ENCODE measurements around the gene CAMK1G. TPM values are rescaled to one million over a fixed set of nuclear protein-coding genes. Genes with fewer than 3 reads are reported as not detected.

CAMK1G gene
- total RNA-seq, 1 experiment from 2014 or later: not detected

GRCh38 chr1:209612646-209613399 is 29.3 kb downstream of the CAMK1G start:
- intact Hi-C loops (cut with micrococcal nuclease; ENCODE audit: unreplicated experiment): no loop called here
- Histone ChIP-seq H3K27me3 (ENCODE audit: insufficient read depth, low read depth) (no peaks in the 10 kb centered on the region), H3K4me2 (no peak overlapping the region), H3K4me3 (no peak overlapping the region), H3K9me2 (ENCODE audit: insufficient read depth) (no peaks in the 10 kb centered on the region), H2AFZ (no peak overlapping the region), H3K79me2 (ENCODE audit: low read depth) (no peaks in the 10 kb centered on the region), H4K20me1 (ENCODE audit: insufficient read depth) (no peaks in the 10 kb centered on the region), H3K4me1 (replicated peaks; ENCODE audit: insufficient read depth) (0 out of 2 replicates have a peak, but pooled peaks cover under 1% of the 10 kb centered on the region), H3K27ac (no peak overlapping the region), H3K36me3 (ENCODE audit: low read depth) (peaks cover 16% of the 10 kb centered on the region), H3F3A (ENCODE audit: insufficient read depth, low read depth) (no peaks in the 10 kb centered on the region; the same call in 1 of the 2 replicates), H3K9me3 (ENCODE audit: insufficient read depth, low read depth) (no peaks in the 10 kb centered on the region)
- ChIA-PET POLR2A (ENCODE audit: unreplicated experiment) (no interaction called here), CTCF (no interaction called here)
- no peak for DNase-seq
- no TSS peak for BruUV-seq (replicated peaks)
- no peak for TF ChIP-seq EZH2 (IDR thresholded peaks at IDR 0.05; ENCODE audit: low read depth)

GRCh38 chr1:209613400-209614150 is 30.1 kb downstream of the CAMK1G start:
- no peaks in the 10 kb centered on the region; the same call in 1 of the 2 replicates for H3F3A ChIP-seq (ENCODE audit: insufficient read depth, low read depth)
- no peaks in the 10 kb centered on the region for H3K9me3 ChIP-seq (ENCODE audit: insufficient read depth, low read depth)
- no peaks in the 10 kb centered on the region for H4K20me1 ChIP-seq (ENCODE audit: insufficient read depth)
- H3K9me2 ChIP-seq (ENCODE audit: insufficient read depth): no peaks in the 10 kb centered on the region
- ChIA-PET CTCF (no interaction called here), POLR2A (ENCODE audit: unreplicated experiment) (no interaction called here)
- no TSS peak for BruUV-seq (replicated peaks)
- intact Hi-C loops (cut with micrococcal nuclease; ENCODE audit: unreplicated experiment): no loop called here
- DNase-seq: no peak
- no peaks in the 10 kb centered on the region for H3K27me3 ChIP-seq (ENCODE audit: insufficient read depth, low read depth)
- no peak overlapping the region for H3K4me2 ChIP-seq
- H3K4me1 ChIP-seq (replicated peaks; ENCODE audit: insufficient read depth): no peaks in the 10 kb centered on the region
- H3K36me3 ChIP-seq (ENCODE audit: low read depth): peaks cover 23% of the 10 kb centered on the region
- no peak overlapping the region for H2AFZ ChIP-seq
- H3K4me3 ChIP-seq: no peak overlapping the region
- TF ChIP-seq CTCF (conservative IDR thresholded peaks at IDR 0.05) (no peak), EZH2 (IDR thresholded peaks at IDR 0.05; ENCODE audit: low read depth) (no peak)
- H3K79me2 ChIP-seq (ENCODE audit: low read depth): no peaks in the 10 kb centered on the region
- no peak overlapping the region for H3K27ac ChIP-seq

GRCh38 chr1:209614151-209614420 is 30.6 kb downstream of the CAMK1G start:
- intact Hi-C loops (cut with micrococcal nuclease; ENCODE audit: unreplicated experiment): no loop called here
- Histone ChIP-seq H3K9me3 (ENCODE audit: insufficient read depth, low read depth) (no peaks in the 10 kb centered on the region), H3K27me3 (ENCODE audit: insufficient read depth, low read depth) (no peaks in the 10 kb centered on the region), H3K4me2 (no peak overlapping the region), H3K4me3 (no peak overlapping the region), H4K20me1 (ENCODE audit: insufficient read depth) (no peaks in the 10 kb centered on the region), H2AFZ (no peak overlapping the region), H3K36me3 (ENCODE audit: low read depth) (peaks cover 24% of the 10 kb centered on the region), H3K79me2 (ENCODE audit: low read depth) (no peaks in the 10 kb centered on the region), H3K9me2 (ENCODE audit: insufficient read depth) (no peaks in the 10 kb centered on the region), H3F3A (ENCODE audit: insufficient read depth, low read depth) (no peaks in the 10 kb centered on the region; the same call in 1 of the 2 replicates), H3K27ac (no peak overlapping the region), H3K4me1 (replicated peaks; ENCODE audit: insufficient read depth) (no peaks in the 10 kb centered on the region)
- no peak for DNase-seq
- BruUV-seq (replicated peaks): no TSS peak
- POLR2A ChIA-PET (ENCODE audit: unreplicated experiment): no interaction called here
- CTCF ChIA-PET: no interaction called here
- TF ChIP-seq EZH2 (IDR thresholded peaks at IDR 0.05; ENCODE audit: low read depth) (no peak), CTCF (conservative IDR thresholded peaks at IDR 0.05) (no peak)

All from PC-9 (cell line).